Astrocyte of the spinal cord (primary cell): ENCODE data around the gene TMEM45B.

ENCODE experiments used
- DNase-seq: peaks from one replicate; pipeline ENCODE4 v3.0.0; 2011; ENCODE audit warnings: low read depth, low spot score
- H3K4me3 ChIP-seq: 2 replicates; pipeline ENCODE4 v1.5.1; 2011; ENCODE audit warnings: low read depth, mild to moderate bottlenecking, low read length, moderate library complexity
- in situ Hi-C: cut with HindIII; loops from 2 replicates; pipeline ENCODE4 v1.10.0; 2017; ENCODE audit warnings: low sequenced_read_pairs
- TF ChIP-seq, protein P1 (sequence below): IDR thresholded peaks from 2 replicates; pipeline ENCODE4 v1.5.1; 2012; ENCODE audit warnings: low read depth, mild to moderate bottlenecking, low read length, inconsistent platforms

Gene TMEM45B

DNA sequence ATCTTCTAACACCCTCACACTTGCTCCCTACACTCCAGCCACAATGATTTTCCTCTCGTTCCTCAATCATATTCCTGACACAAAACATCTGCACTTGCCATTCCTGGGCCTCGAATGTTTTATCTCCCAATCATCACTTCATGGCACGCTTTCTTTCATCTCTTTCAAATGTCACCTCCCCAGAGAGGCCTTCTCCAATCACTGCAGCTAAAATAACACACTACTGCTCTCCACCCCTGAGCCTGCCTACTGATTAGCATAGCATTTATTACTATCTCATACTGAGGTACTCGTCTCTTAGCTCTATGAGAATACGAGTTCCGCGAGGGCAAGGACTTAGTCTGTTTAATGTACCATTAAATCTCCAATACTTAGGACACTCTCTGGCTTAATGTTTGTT, 56.3 kb downstream of the TMEM45B start:
- TF ChIP-seq, protein P1, sequence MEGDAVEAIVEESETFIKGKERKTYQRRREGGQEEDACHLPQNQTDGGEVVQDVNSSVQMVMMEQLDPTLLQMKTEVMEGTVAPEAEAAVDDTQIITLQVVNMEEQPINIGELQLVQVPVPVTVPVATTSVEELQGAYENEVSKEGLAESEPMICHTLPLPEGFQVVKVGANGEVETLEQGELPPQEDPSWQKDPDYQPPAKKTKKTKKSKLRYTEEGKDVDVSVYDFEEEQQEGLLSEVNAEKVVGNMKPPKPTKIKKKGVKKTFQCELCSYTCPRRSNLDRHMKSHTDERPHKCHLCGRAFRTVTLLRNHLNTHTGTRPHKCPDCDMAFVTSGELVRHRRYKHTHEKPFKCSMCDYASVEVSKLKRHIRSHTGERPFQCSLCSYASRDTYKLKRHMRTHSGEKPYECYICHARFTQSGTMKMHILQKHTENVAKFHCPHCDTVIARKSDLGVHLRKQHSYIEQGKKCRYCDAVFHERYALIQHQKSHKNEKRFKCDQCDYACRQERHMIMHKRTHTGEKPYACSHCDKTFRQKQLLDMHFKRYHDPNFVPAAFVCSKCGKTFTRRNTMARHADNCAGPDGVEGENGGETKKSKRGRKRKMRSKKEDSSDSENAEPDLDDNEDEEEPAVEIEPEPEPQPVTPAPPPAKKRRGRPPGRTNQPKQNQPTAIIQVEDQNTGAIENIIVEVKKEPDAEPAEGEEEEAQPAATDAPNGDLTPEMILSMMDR = no peak
- in situ Hi-C loops = no loop called here

DNA sequence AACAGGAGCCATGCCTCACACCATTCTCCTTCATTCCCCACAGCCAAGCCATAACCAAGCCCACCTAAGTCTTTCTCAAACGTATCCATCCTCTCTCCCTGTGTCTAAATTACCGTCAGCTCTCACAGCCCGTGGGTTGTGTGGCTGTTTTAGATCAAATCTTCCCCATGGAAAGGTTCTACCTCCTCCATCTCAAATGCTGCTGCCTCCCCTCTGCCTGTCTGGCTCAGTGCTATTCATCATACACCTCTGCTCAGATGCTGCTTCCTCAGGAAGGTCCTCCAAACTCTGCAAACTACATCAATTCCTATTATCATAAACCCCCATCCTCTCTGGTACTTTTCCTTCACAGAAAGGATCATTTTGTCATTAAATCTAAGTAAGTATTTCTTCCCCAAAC, 64.7 kb downstream of the TMEM45B start:
- H3K4me3 ChIP-seq = no peak overlapping the region
- in situ Hi-C loops = no loop called here
- DNase-seq = no peak
- TF ChIP-seq, protein P1 = no peak

More for the DNA sequence above, 56.3 kb downstream of the TMEM45B start:
- no peak overlapping the region for H3K4me3 ChIP-seq
- no peak for DNase-seq

DNA sequence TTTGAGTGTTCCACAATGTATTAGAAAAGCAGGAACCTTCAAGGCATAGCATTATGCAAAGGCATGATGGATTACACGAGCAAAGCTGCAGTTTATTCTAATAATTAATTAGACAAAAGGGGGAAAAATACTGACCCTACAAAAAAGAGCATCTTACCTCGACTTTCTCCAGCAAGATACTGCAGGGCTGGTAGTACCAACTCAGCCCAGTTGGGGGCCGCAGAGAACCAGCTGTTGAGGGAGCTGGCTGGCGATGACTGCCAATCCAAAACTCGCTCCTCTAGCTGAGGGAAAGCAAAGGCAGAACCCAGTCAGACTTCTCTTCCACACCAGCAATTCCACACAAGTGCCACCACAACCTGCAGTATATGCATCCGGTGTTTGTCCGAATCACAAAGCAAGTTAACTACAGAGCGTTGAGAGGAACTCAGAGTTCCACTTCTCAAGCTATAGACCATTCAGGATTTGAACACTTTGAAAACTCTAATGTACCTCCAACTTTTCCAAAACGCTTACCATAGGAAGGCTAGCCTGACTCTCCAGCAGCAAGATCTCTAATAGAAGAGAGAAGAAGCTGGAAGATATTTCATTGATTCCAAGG, 66.0 kb downstream of the TMEM45B start:
- H3K4me3 ChIP-seq = no peak overlapping the region
- in situ Hi-C loops = no loop called here
- peak; percentile 10 for DNase-seq
- TF ChIP-seq, protein P1 = peak; percentile 65

DNA sequence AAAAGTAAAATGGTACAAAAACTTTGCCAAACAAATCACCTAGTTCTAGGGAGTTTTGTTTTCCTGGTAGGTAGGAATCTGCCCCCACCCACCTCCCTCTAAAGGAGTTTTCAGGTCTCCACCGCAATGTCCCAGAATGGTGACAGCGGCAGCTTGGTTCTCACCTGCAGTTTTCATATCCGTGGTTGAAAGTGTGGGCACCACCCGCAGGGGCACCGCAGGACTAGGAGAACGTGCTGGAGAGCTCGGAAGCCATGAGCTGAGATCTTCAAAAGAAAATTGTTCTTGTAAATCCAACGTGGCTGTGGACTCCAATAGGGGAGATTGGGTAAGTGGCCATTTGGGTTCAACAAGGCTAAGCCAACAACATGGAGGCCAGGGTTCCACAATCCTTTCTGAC, 68.9 kb downstream of the TMEM45B start:
- no peak for DNase-seq
- TF ChIP-seq, protein P1 = no peak
- in situ Hi-C loops = no loop called here
- H3K4me3 ChIP-seq = no peak overlapping the region

DNA sequence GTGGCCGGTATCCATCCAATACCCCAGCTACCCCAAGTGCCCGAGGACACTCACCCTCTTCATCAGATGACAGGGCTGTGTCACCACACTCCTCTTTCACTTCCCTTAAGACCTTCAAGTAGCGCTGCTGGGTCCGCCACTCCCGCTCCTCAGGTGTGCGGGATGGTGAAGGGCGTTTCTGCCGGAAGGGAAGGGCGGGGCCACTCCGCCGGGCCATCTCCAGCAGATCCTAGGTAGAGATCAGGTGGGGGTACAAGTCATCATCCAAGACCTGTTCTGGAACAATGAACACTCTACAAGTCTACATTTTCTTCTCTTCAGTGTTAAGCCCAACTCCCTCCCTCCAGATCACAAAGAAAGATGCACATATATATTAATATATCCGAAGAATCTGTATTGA, 69.7 kb downstream of the TMEM45B start:
- DNase-seq = no peak
- no peak overlapping the region for H3K4me3 ChIP-seq
- in situ Hi-C loops = no loop called here
- TF ChIP-seq, protein P1 = no peak

DNA sequence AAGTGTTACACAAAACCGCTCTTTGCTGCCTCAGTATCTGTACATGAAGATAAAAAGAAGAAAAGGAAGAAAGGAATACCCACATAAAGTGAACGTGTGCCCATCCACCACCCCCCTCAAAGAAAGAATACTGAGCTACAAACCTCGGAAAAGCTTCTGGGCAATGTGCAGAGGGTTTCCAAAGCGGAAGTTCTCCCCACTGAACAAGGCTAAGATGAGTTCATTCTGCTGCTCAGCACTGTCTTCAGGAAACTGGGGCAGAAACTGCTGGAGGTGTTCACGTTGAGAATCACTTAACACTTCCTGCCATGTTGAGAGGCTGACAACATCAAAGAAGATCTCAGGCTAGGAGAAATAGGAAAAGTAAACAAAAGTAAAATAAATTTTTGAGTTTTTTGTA, 72.8 kb downstream of the TMEM45B start:
- in situ Hi-C loops = no loop called here
- DNase-seq = no peak
- no peak overlapping the region for H3K4me3 ChIP-seq
- TF ChIP-seq, protein P1 = no peak
